Hypothalamus (tissue), 51 donors: ENCODE data around the gene APBA2.
"Not testable (repeated sequence)": the region's sequence is repeated elsewhere in the genome, so short reads cannot be mapped to it uniquely, and the experiment has no call there.

Experiments
- DNase-seq, 51 donors: peaks; one replicate each; lab custom pipeline; 2025; lab: John Stamatoyannopoulos, UW

Gene APBA2

GRCh38 chr15:28885630-28886430 lies at the start of gene APBA2:
APBA2 (plus strand) TSS chr15:28885974; CDS start chr15:29053885, 167,911 bp downstream.
- DNase-seq = peak in 12 of 51 donors; percentile 19 to 50 (median 33)

- DNase-seq = not testable (repeated sequence)
Observed at GRCh38 chr15:28840285-28840684, 45.5 kb upstream of the APBA2 start.

GRCh38 chr15:28842210-28842609 lies 43.6 kb upstream of the APBA2 start:
- not testable (repeated sequence) for DNase-seq

DNA sequence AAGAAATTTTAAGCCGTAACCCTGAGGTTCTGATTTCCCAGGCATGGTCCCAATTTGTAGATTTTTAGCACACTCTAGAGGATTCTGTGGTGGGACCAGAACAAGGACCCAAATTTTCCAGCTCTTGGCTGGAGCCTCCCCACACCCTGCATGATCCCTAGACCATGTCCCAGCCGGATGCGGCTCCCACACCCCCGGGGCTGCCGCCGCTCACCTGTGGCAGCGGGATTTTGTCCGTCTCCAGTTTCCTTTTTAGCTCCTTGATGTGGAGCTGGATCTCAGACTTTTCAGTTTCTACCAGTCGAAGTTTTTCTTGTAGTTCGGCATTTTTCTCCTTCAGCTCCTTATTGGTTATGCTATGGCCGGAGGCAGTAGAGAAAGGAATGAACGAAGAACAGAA lies 42.3 kb upstream of the APBA2 start:
- DNase-seq = not testable (repeated sequence)

DNA sequence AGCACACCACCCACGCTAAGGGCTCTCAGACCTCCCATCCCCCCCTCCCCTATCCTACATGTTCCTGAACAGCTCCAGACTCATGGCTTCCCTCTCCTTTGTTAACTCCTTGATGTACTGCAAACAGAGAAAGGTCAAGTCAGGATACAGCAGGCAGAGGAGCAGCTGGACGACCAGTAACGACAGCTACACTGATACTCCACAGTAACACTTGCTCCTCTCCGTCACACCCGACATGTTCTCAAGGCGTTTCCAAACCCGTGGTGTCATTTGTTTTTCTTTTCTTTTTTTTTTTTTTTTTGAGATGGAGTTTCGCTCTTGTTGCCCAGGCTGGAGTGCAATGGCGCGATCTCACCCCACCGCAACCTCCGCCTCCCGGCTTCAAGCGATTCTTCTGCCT lies 41.6 kb upstream of the APBA2 start:
- DNase-seq = not testable (repeated sequence)

DNA sequence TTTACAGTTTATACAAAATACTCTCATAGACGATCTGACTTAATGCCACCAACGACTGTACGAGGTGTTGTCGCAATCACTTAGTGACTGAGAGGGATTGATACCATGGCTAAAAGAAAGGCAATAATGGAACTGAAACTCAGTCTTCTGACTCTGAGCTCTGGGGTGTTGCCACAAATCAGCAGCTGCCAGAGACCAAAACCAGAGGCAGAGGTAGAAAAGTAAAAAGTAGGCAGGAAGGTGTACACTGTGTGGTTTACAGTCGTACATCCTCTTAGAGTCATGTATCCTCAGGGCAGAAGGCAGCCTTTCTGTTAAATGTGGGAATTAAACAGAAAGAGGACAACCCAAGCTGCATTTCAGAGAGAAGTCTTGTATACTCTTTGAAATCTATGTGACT lies 38.5 kb upstream of the APBA2 start:
- DNase-seq = not testable (repeated sequence)

DNA sequence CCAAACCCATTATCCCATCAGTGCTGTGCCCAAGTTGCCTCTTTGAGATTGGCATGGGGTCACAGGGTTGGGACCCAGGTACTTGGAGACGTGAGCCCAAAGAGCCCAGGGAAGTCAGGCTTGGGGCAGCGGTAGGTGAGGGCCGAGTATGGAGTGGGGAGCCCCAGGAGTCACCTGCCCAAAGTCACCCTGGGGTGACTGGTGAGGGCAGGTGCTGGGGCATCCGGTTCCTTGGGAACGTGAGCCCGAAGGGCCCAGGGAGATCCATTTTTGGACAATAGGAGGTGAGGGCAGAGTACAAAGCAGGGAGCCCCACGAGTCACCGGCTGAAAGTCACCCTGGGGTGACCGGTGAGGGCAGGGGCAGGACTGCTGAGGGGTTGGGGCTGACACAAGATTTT lies 37.8 kb upstream of the APBA2 start:
- DNase-seq = not testable (repeated sequence)

- DNase-seq = not testable (repeated sequence)
Observed at GRCh38 chr15:28848521-28848920, 37.3 kb upstream of the APBA2 start, which contains the start of gene GOLGA6L7. GOLGA6L7 (minus strand) TSS chr15:28848644; CDS start chr15:28848549, 95 bp downstream.

DNA sequence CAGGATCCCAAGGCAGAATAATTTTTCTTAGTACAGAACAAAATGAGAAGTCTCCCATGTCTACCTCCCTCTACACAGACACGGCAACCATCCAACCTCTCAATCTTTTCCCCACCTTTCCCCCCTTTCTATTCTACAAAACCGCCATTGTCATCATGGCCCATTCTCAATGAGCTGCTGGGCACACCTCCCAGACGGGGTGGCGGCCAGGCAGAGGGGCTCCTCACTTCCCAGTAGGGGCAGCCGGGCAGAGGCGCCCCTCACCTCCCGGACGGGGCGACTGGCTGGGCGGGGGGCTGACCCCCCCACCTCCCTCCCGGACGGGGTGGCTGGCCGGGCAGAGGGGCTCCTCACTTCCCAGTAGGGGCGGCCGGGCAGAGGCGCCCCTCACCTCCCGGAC lies 36.5 kb upstream of the APBA2 start:
- DNase-seq = not testable (repeated sequence)

- not testable (repeated sequence) for DNase-seq
Observed at GRCh38 chr15:28849766-28850165, 36.0 kb upstream of the APBA2 start.

DNA sequence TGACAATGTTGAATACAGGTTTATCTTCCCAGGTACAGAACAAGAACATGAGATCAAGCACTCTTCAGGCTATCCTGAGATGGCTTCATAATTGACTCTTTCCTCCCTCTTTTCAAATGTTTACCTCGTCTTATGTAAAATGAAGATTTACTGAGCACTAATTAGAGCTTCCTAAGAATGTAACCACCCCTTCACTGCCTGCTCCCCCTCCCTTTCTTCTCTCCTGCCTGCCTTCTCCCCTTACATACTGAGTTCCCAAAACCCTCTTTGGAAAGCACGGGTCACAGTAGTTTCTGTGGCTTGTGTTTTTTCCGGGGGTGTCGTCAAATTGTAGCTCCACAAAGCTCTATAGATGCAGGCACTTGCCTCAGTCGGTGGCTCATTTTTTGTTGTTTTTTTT lies 32.1 kb upstream of the APBA2 start:
- not testable (repeated sequence) for DNase-seq

- DNase-seq = not testable (repeated sequence)
Observed at GRCh38 chr15:28854578-28854977, 31.2 kb upstream of the APBA2 start.

DNA sequence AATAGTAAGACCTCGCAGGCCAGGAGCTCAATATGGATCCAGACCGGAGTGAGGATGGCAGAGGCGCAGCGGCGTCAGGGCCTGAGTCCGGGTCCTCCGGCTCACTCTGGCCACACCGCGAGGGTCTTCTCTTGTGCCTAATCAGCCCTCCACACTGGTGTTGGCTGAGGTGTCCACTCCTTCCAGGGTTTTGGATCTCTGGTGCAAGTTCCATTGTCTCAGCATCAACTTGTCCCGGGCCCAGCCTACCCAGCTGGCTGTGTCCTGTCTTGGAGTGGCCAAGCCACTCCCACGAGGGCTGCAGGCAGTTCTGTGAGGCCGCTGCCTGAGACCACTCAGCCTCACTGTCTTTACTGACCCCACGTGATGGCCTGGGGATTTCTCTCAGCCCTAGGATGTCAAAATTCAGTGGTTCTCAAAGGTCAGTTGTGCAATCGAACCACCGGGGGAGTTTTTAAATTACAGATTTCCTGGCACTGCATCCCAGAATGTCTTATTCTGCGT lies 24.7 kb upstream of the APBA2 start:
- peak in 2 of 51 donors; percentile 20 to 23 for DNase-seq

GRCh38 chr15:28861589-28862293 lies 24.0 kb upstream of the APBA2 start:
- DNase-seq = not testable (repeated sequence)

GRCh38 chr15:28868744-28869345 lies 16.9 kb upstream of the APBA2 start:
- DNase-seq = no peak

DNA sequence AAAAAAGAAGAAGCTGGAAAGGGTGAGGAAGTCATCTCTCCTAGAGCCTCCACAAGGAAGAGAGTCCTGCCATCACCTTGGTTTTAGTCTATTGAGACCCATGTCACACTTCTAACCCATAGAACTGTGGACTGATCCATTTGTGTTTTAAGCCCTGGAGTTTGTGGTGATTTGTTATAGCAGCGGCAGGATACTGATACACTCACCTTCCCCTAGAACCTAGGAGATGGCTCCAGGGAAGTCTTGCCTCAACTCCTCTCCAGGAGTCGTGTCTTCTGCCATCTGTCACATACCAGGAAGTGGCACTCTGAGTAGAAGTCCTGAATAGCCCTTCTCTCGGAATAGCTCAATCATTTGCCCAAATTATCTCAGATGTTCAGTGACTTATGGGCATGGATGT lies 14.6 kb upstream of the APBA2 start:
- no peak for DNase-seq

DNA sequence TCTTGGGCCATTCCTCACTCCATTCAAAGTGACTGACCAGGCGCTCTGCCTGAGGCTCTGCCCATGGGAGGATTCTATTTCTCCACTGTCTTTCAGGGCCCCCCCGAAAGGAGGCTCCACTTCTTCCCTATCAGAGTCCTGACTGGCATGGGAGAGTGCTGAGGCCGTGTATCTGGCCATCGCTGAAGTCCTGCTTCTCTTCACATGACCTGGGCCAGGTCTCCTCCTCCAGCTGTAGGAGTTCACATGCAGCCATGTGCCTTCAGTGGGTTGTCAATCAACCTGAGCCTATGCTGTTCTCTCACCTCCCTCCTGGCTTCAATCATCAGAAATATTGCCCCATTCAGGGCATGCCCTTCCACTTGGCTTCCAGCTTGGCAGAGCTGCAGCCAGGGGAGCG lies 12.8 kb upstream of the APBA2 start:
- no peak for DNase-seq

GRCh38 chr15:28873585-28874190 lies 12.1 kb upstream of the APBA2 start:
- DNase-seq = peak in 1 of 51 donors; percentile 22

DNA sequence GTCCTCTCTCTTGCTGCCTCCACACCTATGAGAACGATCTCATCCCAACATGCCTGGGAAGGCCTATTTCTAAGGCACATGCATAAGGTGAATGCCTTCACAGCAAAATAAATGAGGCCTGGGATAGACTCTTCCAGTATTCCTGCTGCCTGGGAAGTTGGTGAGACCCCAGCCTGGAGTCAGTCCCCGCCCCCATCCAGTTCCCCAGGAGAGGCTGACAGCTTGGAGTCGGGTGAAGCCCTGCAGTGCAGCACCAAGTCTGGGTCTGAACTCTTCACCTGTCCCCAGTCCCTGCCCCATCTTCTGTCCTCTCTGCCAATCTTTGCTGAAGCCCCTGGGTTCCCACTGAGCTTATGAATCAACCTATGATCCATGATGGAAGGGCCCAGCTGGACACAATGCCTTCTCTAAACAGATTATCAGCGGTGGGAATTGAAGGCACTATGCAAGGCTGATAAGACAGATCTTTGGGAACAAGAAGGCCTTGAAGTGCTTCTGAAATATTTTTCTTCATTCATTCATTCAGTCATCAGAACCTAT lies 10.2 kb upstream of the APBA2 start:
- no peak for DNase-seq

- peak in 19 of 51 donors; percentile 18 to 78 (median 40) for DNase-seq
Observed at GRCh38 chr15:28876131-28876844, 9.5 kb upstream of the APBA2 start.
